Stimulated activated memory B cell treated with anti-CD40 and anti-IgM and Interleukin-4, amounts not matched to agents 10 μg/mL and 1 μg/mL and 100 μg/mL, for 72 hours (primary cell): ENCODE measurements around the gene FOXP4.

Experiments used
- ATAC-seq: fragments of 150-1000 bp; cut with Tn5 transposase; 2 replicates; pipeline ENCODE4 v1.10.0; 2021
- H3K27ac Mint-ChIP-seq: one replicate; pipeline ENCODE4 v1.8.0; 2022; ENCODE audit warnings: mild to moderate bottlenecking, mixed read lengths
- H3K27me3 Mint-ChIP-seq: one replicate; pipeline ENCODE4 v1.8.0; 2022; ENCODE audit warnings: mixed read lengths
- H3K36me3 Mint-ChIP-seq: one replicate; pipeline ENCODE4 v1.8.0; 2022; ENCODE audit warnings: mixed read lengths
- H3K4me1 Mint-ChIP-seq: one replicate; pipeline ENCODE4 v1.8.0; 2022; ENCODE audit warnings: mixed read lengths
- H3K4me3 Mint-ChIP-seq: one replicate; pipeline ENCODE4 v1.8.0; 2022; ENCODE audit warnings: mild to moderate bottlenecking, moderate library complexity, mixed read lengths
- H3K9me3 Mint-ChIP-seq: one replicate; pipeline ENCODE4 v1.8.0; 2022; ENCODE audit warnings: mixed read lengths

Gene FOXP4

DNA sequence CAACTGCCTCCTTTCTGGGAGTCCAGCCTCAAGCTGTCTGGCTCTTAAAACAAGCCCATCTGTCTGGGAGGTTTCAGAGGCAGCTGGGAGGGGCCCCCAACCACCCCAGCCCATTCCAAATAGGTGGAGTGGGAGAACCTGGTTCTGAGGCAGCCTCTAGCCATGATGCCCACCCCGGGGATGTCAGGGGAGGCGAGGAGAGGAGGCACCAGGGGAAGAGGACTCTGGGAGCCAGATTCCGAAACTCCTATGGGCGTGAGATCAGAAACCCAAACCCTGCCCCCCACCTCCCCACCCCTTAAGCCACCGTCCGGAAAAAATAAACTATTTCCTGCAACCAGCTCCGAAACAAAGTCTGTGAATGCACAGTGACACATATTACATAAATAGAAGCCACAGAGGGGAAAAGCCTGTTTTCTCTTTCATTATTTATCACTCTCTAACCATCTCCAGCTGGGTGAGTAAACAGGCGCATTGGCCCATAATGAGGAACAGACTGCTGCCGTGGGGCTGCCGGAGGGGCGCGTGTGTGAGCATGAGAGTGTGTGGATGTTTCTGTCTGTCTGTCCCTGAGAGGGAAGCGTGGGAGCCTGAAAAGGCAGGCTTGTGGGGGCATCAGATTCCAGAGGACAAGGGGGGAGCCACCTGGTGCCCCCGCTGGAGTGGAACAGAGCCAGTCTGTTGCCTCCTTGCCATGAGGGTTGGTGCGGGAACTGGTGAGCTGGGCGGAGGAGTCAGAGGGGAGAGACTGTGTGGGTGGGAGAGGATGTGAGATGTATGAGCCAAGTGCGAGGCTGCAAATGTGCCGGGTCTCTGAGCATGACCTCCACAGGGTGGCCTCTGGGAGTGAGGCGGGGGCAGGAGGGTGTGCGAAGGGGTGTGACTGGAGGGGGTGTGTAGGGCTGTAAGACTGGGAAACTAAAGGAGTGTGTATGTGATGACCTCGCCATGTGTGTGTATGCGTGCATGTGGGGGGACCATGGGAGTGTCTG is 14.3 kb upstream of the FOXP4 start:
- Mint-ChIP-seq H3K4me3 (peak overlapping the region; percentile 53), H3K9me3 (no peaks in the 10 kb centered on the region), H3K27ac (peak overlapping the region; percentile 87), H3K36me3 (no peaks in the 10 kb centered on the region), H3K4me1 (peaks cover 41% of the 10 kb centered on the region), H3K27me3 (no peaks in the 10 kb centered on the region)
- ATAC-seq: peak; percentile 94

DNA sequence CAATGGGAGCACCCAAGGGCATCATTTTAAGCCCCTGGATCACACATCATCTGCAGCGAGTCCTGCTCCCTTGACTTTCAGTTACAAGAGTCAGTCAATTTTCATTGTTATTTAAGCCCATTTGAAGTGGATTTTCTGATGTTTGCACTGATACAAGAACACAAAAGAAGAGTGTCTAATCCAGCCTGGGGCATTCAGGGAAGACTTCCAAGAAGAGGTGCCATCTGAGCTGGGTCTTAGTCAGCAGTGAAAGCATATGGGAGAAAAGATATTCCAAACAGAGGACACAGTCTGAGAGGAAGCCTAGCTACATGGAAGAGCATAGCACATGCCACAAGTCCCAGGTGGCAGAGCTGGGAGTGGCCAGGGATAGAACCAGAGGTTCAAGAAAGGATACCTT is 10.4 kb upstream of the FOXP4 start:
- H3K27ac Mint-ChIP-seq: no peak overlapping the region
- no peaks in the 10 kb centered on the region for H3K36me3 Mint-ChIP-seq
- H3K4me1 Mint-ChIP-seq: peaks cover 39% of the 10 kb centered on the region
- H3K9me3 Mint-ChIP-seq: no peaks in the 10 kb centered on the region
- H3K27me3 Mint-ChIP-seq: no peaks in the 10 kb centered on the region
- no peak overlapping the region for H3K4me3 Mint-ChIP-seq
- ATAC-seq: no peak

DNA sequence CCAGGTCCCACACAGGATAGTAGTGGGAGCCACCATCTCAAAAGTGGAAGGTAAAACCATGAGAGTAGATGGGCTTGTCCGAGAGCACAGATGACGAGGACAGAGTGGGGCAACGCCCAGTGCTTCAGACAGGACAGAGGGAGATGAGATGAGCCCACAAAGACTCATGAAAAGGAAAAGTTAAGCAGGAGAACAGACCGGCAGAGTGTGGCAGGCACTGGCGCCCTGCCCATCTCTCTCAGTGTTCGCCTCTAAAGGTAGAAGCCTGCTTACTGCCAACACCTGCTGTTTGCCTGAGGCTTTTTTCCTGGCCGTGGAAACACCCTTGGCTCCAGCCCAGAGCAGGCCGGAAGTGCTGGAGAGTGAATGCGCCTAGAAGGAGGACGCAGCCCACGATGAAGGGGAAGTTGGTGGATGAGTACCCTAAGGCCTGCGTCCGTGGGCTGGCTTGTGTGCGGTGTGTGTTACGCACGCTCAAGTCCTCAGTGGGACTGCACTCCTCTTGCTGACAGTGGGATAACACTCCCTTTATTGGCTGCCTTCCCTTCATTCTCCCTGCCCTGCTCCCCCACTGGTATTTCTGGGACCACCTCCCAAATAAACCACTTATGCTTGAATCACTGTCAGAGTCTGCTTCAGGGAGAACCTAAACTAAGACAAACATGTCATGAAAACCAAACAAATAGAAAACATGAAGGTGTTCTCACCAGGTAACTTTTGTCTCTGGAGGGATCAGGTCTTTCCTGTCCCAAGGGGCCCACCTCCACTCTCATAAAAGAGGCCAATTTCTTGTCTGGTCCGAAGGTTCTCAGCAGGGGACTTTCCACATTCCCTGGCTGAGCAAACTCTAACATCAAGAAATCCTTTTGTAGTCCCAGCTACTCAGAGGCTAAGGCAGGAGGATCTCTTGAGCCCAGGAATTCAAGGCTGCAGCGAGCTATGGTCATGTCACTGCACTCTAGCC is 9.1 kb upstream of the FOXP4 start:
- Mint-ChIP-seq H3K4me1 (peaks cover 27% of the 10 kb centered on the region), H3K4me3 (no peak overlapping the region), H3K27me3 (no peaks in the 10 kb centered on the region), H3K27ac (peak overlapping the region; percentile 25), H3K36me3 (no peaks in the 10 kb centered on the region), H3K9me3 (no peaks in the 10 kb centered on the region)
- no peak for ATAC-seq

DNA sequence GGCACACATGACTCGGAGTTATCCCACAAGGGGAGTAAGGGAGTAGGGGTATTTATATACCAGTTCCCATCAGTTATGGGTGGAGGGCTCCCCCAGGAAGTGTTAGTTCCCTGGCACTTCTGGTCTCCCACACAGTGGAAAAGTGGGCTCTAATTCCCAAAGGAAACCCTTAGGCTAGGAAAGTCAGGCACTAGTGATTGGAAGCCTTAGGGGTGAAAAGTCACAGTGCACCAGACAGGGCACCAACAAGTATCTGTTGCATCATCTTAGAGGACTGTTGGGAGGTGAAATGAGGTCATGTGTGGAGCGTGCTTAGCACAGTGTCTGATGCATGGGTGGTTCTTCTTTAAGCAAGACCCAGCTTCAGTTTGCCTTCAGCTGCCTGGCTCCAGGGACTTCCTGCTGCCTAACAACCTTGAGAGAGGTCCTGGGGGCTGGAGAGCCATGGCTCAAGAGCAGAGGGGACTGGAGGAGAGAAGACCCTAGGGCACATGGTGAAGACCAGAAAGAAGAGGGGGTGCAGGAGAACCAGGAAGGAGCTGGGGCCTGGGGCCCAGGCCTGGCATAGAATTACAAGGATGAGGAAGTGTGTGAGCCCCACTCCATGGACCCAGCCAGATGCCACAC is 7.5 kb upstream of the FOXP4 start:
- H3K27ac Mint-ChIP-seq: no peak overlapping the region
- no peak for ATAC-seq
- no peaks in the 10 kb centered on the region for H3K36me3 Mint-ChIP-seq
- H3K27me3 Mint-ChIP-seq: no peaks in the 10 kb centered on the region
- no peaks in the 10 kb centered on the region for H3K9me3 Mint-ChIP-seq
- no peak overlapping the region for H3K4me3 Mint-ChIP-seq
- H3K4me1 Mint-ChIP-seq: peaks cover 13% of the 10 kb centered on the region

DNA sequence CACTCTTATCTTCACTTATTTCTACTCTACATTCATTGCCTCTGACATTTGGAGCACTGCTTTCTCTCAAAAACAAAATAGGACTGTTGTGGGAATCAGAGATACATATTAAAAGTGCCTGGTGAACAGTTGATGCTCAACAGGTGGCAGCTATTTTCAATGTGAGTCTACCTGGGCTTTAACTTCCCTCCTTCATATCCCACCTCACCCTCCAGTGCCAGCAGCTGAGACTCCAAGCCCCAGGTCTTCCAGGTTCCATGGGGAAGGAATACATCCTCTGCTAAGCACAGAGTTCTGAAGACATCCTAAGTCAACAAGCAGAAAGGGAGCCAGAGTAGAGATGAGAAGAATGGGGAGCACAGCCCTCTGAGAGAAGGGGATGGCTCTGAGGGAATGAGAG is 7.0 kb upstream of the FOXP4 start:
- H3K4me1 Mint-ChIP-seq: peaks cover 13% of the 10 kb centered on the region
- ATAC-seq: no peak

DNA sequence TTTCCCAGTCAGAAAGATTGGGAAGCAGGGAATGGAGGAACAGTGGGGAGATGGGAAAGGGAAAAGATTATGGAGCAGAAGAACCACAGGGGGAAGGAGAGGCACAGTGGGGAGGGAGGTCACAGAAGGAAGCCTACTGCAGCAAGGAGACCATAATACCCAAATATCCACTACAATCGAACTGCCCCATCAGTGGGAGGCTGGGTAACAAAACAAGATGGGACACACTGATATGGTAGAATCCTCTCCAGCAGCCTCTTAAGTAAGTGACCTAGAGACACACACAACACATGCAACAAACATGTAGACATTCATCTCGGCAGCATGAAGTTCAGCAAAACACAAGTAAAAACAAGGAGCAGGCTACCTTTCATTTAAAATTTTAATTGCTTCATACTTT is 4.8 kb upstream of the FOXP4 start:
- no peak overlapping the region for H3K4me3 Mint-ChIP-seq
- H3K36me3 Mint-ChIP-seq: no peaks in the 10 kb centered on the region
- ATAC-seq: no peak
- no peak overlapping the region for H3K27ac Mint-ChIP-seq
- peaks cover 23% of the 10 kb centered on the region for H3K4me1 Mint-ChIP-seq
- H3K27me3 Mint-ChIP-seq: no peaks in the 10 kb centered on the region
- H3K9me3 Mint-ChIP-seq: no peaks in the 10 kb centered on the region

More for the DNA sequence above, 7.0 kb upstream of the FOXP4 start:
- Mint-ChIP-seq H3K4me3 (no peak overlapping the region), H3K9me3 (no peaks in the 10 kb centered on the region), H3K27ac (no peak overlapping the region), H3K27me3 (no peaks in the 10 kb centered on the region), H3K36me3 (no peaks in the 10 kb centered on the region)

DNA sequence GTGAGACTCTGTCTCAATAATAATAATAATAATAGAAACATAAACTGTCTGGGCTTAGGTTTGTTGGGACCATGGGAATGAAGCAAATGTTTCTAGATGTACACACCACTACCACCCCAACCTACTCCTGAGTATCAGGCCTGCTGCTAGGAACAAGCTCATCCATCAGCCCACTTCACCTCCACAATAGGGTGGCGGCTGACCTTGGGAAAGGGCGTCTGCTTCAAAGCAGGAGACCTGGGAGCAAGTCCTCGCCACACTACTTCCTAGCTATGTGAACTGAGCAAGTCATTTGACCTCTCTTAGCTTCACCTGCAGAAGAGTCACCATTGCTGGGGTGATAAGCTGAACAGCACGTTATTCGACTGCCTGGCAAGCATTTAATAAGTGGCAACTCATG is 3.1 kb upstream of the FOXP4 start:
- no peak overlapping the region for H3K4me3 Mint-ChIP-seq
- peaks cover 23% of the 10 kb centered on the region for H3K4me1 Mint-ChIP-seq
- ATAC-seq: no peak
- H3K27me3 Mint-ChIP-seq: no peaks in the 10 kb centered on the region
- no peak overlapping the region for H3K27ac Mint-ChIP-seq
- no peaks in the 10 kb centered on the region for H3K36me3 Mint-ChIP-seq
- no peaks in the 10 kb centered on the region for H3K9me3 Mint-ChIP-seq

DNA sequence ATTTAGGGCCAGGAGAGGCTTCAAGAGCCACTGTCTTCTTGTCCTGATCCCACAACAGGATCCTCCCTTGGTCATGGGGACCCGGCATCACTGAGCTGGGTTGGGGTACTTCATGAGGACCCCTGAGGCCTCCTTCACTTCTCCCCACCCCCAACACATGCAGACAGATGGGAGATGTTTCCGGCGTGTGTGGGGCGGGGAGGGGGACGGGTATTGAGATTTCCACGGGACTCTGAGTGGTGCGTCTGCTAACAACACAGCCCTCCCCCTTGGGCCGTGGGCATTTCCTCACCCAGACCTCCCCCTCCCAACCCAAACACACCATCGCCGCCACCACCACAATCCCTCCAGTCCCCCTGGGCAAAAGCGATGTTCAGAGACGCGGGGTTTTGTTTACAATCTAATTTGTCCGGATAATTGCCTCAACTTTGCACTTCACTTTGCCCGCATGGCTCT is 906 bp upstream of the FOXP4 start:
- Mint-ChIP-seq H3K9me3 (no peaks in the 10 kb centered on the region), H3K4me3 (peak overlapping the region; percentile 77), H3K36me3 (no peaks in the 10 kb centered on the region), H3K27ac (peak overlapping the region; percentile 82), H3K27me3 (no peaks in the 10 kb centered on the region), H3K4me1 (peaks cover 39% of the 10 kb centered on the region)
- no peak for ATAC-seq

DNA sequence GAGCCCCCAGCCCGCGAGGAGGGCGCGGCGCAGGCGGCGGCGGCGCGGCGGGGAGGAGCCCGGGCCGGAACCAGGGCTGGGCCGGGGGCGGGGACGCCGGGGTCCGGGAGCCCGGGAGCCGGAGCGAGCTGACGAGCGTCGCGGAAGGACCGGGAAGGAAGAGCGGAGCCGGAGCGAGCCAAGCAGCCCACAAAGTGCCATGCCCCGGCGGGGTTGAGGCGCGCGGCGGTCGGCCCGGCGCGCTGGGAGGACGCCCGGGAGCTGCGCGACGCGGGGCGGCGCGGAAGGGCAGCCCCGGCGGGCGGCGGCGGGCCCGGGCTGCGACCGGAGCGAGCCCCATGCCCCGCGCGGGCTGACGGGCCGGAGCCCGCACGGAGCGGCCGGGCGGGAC is 289 bp downstream of the FOXP4 start:
- Mint-ChIP-seq H3K36me3 (peaks cover 5% of the 10 kb centered on the region), H3K27ac (peak overlapping the region; percentile 82), H3K4me1 (peaks cover 46% of the 10 kb centered on the region)

DNA sequence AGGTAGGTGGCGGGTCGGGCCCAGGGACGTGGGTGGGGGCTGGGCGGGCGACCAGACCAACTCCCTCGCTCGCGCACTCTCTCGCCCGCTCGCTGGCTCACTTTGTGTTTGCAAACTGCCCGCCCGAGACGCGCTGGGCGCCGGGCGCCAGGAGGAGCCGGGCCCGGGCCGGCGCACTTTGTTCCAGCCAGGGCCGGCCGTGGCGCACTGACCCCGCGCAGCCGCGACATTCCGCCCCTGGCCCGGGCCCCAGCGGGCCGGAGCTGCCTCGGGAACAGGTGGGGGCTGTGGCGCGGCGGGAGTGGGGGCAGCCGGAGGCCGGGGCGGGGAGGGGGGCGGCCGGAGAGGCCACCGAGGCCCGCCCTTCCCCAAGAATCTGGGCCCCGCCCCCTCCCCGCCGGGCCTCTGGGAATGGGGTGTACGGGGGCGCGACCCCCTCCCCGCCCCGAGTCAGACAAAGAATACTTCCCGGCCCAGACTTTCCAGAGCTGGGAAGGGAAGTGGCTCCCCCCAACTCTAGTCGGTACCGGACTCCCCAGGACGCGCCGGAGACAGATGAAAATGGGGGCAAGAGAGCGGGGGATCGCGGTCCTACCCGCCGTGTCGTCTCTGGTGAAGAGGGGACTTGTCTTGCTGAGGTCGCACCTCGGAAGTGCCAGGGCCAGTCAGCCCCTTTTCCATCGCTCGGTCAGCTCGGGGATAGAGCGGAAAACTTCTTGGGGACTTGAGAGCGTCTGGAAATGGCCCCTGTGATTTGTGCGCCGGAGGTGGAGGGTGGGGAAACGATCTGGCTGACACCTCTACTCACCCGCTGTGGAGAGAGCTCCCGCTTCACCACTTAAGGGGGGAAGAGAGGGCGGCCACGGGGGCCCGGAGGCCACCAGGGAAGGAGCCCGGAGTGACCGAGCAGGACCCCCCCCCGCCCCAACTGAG is 951 bp downstream of the FOXP4 start:
- peak overlapping the region; percentile 54 for H3K27ac Mint-ChIP-seq
- ATAC-seq: peak; percentile 28
- H3K4me3 Mint-ChIP-seq: peak overlapping the region; percentile 92
- H3K36me3 Mint-ChIP-seq: peaks cover 12% of the 10 kb centered on the region
- no peaks in the 10 kb centered on the region for H3K27me3 Mint-ChIP-seq
- H3K4me1 Mint-ChIP-seq: peaks cover 53% of the 10 kb centered on the region
- H3K9me3 Mint-ChIP-seq: no peaks in the 10 kb centered on the region

More for the DNA sequence above, 289 bp downstream of the FOXP4 start:
- Mint-ChIP-seq H3K4me3 (no peak overlapping the region), H3K27me3 (no peaks in the 10 kb centered on the region), H3K9me3 (no peaks in the 10 kb centered on the region)
- peak; percentile 68 for ATAC-seq

DNA sequence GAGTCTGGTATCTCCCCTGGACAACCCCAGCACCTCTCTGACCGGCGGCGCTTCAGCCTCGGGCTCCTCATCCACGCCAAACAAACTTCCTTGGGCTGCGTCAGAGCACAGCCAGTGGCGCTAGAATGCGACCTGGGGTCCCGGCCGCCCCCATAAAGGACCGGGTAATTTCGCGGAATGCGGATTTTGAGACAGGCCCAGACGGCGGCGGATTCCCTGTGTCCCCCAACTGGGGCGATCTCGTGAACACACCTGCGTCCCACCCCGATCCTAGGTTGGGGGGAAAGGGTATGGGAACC is 1.6 kb downstream of the FOXP4 start:
- Mint-ChIP-seq H3K9me3 (no peaks in the 10 kb centered on the region), H3K4me3 (peak overlapping the region; percentile 92), H3K27me3 (no peaks in the 10 kb centered on the region), H3K36me3 (peaks cover 14% of the 10 kb centered on the region), H3K4me1 (peaks cover 55% of the 10 kb centered on the region), H3K27ac (peak overlapping the region; percentile 54)
- ATAC-seq: no peak

DNA sequence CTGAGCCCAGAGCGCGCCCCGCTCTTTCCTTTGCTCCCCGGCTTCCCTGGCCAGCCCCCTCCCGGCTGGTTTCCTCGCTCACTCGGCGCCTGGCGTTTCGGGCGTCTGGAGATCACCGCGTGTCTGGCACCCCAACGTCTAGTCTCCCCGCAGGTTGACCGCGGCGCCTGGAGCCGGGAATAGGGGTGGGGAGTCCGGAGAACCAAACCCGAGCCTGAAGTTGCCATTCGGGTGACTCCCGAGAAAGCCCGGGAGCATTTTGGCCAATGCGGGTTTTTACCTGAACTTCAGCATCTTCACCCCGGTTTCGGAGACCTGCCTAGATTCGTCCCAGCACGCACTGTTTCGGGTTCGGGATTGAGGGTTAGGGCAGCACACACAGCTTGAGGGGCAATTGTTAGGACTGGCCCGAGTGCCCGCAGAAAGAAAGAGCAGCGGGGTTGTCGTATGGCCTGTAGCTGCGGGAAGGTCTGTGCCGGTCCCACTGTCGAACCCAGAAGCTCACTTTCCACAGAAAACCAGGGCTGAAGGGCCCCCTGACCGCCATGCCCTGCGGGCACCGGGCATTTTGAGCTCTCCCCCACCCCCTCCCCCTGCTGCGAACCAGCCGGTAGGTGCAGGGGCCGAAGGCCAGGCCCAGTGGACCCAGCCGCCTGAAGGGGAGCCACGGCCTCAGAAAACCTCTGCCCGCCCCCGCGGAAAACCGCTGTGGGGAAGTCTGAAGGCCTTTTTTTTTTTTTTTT is 2.1 kb downstream of the FOXP4 start:
- H3K27ac Mint-ChIP-seq: no peak overlapping the region
- H3K4me3 Mint-ChIP-seq: peak overlapping the region; percentile 92
- H3K4me1 Mint-ChIP-seq: peaks cover 55% of the 10 kb centered on the region
- no peaks in the 10 kb centered on the region for H3K9me3 Mint-ChIP-seq
- ATAC-seq: no peak
- peaks cover 14% of the 10 kb centered on the region for H3K36me3 Mint-ChIP-seq
- no peaks in the 10 kb centered on the region for H3K27me3 Mint-ChIP-seq

DNA sequence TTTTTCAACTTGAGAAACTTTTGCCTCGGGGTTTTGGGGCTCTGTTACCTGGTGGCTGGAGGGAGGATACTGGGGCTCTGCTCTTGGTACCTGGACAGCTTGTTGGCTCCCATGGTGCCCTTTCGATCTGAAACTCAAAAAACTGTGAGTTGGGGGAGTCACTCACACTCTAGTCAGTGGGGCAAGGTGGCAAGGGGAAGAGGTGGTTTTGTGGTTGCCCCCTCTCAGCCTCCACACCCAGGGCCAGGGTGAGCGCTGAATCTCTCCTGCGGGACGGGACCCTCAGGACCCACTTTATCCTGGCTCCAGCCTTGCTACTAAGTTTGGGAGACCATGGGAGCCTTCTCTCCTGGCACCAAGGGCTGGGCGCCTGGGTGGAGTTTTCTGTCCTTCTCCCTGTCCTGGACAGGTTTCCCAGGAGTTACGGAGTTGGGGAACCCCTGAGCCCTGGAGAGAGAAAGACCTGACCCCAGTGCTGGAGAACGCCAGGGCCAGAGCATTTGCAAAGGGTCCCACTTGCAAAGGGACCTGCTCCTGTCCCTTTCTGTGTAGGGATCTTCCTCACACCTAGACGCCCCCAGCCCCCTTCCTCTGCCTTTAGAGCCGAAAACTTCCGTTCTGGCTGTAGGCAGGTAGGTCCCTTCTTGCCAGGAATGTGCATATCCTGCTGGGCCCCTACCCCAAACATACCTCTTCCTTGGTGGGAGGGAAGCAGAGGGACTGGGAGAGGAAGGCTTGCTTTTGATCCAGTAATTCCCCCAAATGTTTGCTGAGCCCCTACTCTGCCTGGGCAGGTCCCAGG is 2.9 kb downstream of the FOXP4 start:
- H3K36me3 Mint-ChIP-seq: peaks cover 14% of the 10 kb centered on the region
- ATAC-seq: no peak
- H3K4me1 Mint-ChIP-seq: peaks cover 55% of the 10 kb centered on the region
- H3K9me3 Mint-ChIP-seq: no peaks in the 10 kb centered on the region
- H3K27ac Mint-ChIP-seq: no peak overlapping the region
- H3K4me3 Mint-ChIP-seq: peak overlapping the region; percentile 92
- no peaks in the 10 kb centered on the region for H3K27me3 Mint-ChIP-seq
